ENCODE measurements around the gene CUL1. TPM values are rescaled to one million over a fixed set of nuclear protein-coding genes. Genes with fewer than 3 reads are reported as not detected.

Gene CUL1
- total RNA-seq, result 40.5 and 51.0 TPM in 2 replicates

GRCh38 chr7:148698397-148699023 lies at the start of gene CUL1:
CUL1 (plus strand) TSS chr7:148698903; CDS start chr7:148730123, 31,220 bp downstream.

Small RNA genes lying within 50 kb of the gene (small RNA-seq; reads per million reads assigned to genes)
- gene RNU7-20P, result not detected

Other genes with a start within 250 kb of the CUL1 start
- gene C7orf33, start 108.1 kb upstream of the CUL1 start, total RNA-seq, result not detected in 2 replicates
- 8.8 and 17.2 TPM in 2 replicates for gene EZH2, start 185.4 kb downstream of the CUL1 start, total RNA-seq

Measured in vein endothelial cell (primary cell).